HCEC 1CT (cell line): ENCODE data around the gene SLC4A1.
"Not testable (repeated sequence)": the region's sequence is repeated elsewhere in the genome, so short reads cannot be mapped to it uniquely, and the experiment has no call there.

Experiments
- DNase-seq: peaks from one replicate; pipeline ENCODE4 v3.0.0-alpha.2; 2017

The SLC4A1 gene

GRCh38 chr17:44255915-44256314 is 12.0 kb downstream of the SLC4A1 start:
- no peak for DNase-seq

GRCh38 chr17:44254361-44255095 is 13.4 kb downstream of the SLC4A1 start:
- no peak for DNase-seq

- DNase-seq: no peak
These were observed 14.9 kb downstream of the SLC4A1 start for GRCh38 chr17:44253006-44253405.

GRCh38 chr17:44251062-44251461 is 16.9 kb downstream of the SLC4A1 start:
- no peak for DNase-seq

GRCh38 chr17:44249501-44250246 is 18.3 kb downstream of the SLC4A1 start:
- no peak for DNase-seq

GRCh38 chr17:44247876-44248736 is 19.8 kb downstream of the SLC4A1 start:
- no peak for DNase-seq

- no peak for DNase-seq
These were observed 20.5 kb downstream of the SLC4A1 start for GRCh38 chr17:44247440-44247841.

- DNase-seq: no peak
These were observed 26.8 kb downstream of the SLC4A1 start for GRCh38 chr17:44241106-44241624.

GRCh38 chr17:44237886-44238285 is 30.0 kb downstream of the SLC4A1 start:
- DNase-seq: not testable (repeated sequence)

GRCh38 chr17:44236444-44236991 is 31.4 kb downstream of the SLC4A1 start:
- no peak for DNase-seq

- peak; percentile 10 for DNase-seq
These were observed 32.4 kb downstream of the SLC4A1 start for GRCh38 chr17:44235583-44235936.

- no peak for DNase-seq
These were observed 34.4 kb downstream of the SLC4A1 start for GRCh38 chr17:44233582-44233981.

- DNase-seq: no peak
These were observed 35.9 kb downstream of the SLC4A1 start for GRCh38 chr17:44232061-44232460.

GRCh38 chr17:44230140-44230539 is 37.8 kb downstream of the SLC4A1 start:
- no peak for DNase-seq

GRCh38 chr17:44229090-44229489 is 38.8 kb downstream of the SLC4A1 start:
- DNase-seq: no peak

GRCh38 chr17:44223541-44224071 is 44.3 kb downstream of the SLC4A1 start:
- peak; percentile 49 for DNase-seq

GRCh38 chr17:44222112-44222869 is 45.6 kb downstream of the SLC4A1 start:
- peak; percentile 80 for DNase-seq

GRCh38 chr17:44221862-44222111 is 46.1 kb downstream of the SLC4A1 start:
- no peak for DNase-seq

GRCh38 chr17:44221084-44221861 is 46.7 kb downstream of the SLC4A1 start:
- peak; percentile 77 for DNase-seq

- DNase-seq: peak; percentile 50
These were observed 47.5 kb downstream of the SLC4A1 start for GRCh38 chr17:44220213-44221083.
